ENCODE measurements around the gene GDI1.

GDI1 gene

DNA sequence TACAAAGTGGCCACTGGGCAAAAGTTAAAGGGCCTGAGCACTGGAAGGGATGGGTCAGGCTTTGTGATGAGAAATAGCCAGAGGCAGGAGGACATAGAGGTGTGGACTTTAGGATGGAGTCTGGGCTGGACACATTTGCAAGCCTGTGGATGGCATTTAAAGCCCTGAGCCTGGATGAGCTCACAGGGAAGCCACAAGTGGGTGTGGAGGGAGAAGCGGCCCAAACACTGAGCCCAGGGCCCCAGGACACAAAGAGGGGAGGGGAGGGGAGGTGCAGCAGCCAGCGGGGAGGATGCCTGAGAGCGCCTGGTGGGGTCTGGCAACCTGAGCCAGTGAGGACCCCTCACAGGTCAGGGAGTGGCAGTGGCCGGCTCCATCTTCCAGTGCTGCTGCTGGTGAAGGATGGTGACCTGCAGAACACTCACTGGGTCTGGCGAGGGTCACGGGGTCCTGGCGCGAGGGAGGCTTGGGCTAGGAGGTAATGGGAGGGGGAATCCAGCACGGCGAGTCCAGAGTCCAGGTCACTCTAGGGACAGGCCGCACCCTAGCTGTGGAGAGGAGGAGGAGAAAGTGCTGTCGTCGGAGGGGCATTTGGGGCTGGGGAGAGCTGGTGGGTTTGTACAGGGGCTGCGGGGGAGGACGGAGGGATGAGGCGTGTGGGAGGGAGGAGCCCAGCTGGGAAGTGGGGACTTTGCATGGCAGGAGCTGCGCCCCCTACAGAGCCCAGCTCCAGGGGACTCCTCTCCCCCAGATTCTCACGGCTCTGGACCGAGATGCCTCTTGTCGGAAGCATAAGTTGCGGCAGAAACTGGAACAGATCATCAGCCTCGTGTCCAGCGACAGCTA is 35.1 kb downstream of the GDI1 start:
- no peak for DNase-seq (ENCODE audit: extremely low read depth, low read depth)
- TF ChIP-seq, protein P1, sequence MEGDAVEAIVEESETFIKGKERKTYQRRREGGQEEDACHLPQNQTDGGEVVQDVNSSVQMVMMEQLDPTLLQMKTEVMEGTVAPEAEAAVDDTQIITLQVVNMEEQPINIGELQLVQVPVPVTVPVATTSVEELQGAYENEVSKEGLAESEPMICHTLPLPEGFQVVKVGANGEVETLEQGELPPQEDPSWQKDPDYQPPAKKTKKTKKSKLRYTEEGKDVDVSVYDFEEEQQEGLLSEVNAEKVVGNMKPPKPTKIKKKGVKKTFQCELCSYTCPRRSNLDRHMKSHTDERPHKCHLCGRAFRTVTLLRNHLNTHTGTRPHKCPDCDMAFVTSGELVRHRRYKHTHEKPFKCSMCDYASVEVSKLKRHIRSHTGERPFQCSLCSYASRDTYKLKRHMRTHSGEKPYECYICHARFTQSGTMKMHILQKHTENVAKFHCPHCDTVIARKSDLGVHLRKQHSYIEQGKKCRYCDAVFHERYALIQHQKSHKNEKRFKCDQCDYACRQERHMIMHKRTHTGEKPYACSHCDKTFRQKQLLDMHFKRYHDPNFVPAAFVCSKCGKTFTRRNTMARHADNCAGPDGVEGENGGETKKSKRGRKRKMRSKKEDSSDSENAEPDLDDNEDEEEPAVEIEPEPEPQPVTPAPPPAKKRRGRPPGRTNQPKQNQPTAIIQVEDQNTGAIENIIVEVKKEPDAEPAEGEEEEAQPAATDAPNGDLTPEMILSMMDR (IDR thresholded peaks at IDR 0.05; ENCODE audit: low read depth, low read length), result no peak

DNA sequence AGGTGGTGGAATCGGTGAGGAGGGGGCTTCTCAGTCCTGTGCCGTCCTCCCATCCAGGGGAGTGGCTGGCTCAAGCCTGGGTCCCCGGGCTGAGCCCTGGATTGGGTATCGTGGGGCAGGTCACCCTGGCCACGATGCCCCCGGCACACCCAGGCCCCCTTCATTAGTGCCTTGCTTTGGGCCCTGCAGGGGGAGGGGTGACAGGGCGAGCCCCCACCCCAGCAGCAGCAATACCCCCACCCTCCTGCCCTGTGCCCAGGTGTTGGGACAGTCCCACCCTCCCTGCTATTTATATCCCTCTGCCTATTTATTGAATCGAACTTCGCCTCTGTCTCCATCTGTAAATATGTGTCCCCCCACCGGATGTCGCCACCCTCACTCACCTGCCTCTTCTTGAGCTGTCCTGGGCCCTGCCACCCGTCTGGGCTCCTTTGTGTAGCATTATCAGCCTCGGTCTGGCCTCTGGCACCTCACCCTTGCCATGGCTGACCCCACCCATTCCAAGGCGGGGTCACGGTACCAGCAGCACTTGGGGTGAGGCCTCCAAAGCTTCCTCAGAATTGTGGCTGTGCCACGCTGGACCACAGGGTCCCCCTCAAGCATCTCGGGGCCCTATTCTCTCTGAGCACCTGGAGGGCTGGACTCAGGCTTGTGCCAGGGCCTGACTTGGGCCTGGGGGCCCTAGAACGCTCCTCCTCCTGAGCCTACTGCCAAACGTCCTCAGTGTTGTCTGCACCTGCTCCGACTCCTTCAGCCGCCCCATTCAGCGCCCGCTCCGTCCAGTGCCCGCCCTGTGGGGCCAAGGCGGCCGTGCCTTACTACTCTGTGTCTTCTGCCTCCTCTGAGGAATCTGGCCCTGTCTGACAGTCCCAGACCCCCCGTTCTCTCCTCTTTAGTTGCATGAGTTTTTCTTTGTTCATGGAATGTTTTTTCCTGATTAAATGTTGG is 36.0 kb downstream of the GDI1 start:
- DNase-seq (ENCODE audit: extremely low read depth, low read depth), result no peak
- TF ChIP-seq, protein P1 (IDR thresholded peaks at IDR 0.05; ENCODE audit: low read depth, low read length), result no peak

DNA sequence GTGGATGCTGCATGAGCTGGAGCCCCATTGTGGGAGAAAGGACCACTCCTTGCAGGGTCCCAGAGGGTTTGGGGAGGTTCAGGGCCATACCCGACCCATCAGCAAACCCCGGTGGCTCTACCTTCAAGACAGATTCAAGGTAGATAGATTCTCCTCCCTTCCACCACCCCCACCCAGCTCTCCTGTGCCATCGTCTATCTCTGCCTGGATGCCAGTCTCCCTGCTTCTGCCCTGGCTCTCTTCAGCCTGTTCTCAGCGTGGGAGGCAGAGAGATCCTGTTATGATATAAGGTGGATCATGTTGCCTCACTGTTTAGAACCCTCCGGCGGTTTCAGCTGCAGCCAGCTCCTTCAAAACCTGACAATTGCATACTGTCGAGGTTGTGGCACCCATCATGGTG is 36.7 kb downstream of the GDI1 start:
- TF ChIP-seq, protein P1 (IDR thresholded peaks at IDR 0.05; ENCODE audit: low read depth, low read length), result no peak
- no peak for DNase-seq (ENCODE audit: extremely low read depth, low read depth)

DNA sequence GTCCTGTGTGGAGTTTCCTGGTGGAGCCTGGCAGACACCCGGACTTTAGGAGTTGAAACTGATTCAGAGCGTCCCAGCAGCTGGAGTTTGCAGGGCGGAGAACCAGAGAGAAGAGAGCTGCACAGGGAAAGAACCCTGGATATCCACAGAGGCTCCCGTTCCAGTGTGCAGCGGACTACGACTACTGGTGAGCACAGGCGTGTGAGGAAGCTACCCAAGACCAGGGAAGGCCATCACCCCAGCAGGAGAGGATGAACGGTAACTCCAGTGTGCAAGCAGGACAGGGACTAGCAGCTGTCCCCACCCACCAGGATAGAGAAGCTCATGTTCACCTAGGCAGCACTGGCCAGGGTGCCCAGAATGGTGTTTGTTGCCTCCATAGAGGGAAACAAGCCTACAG is 39.9 kb downstream of the GDI1 start:
- TF ChIP-seq, protein P1 (IDR thresholded peaks at IDR 0.05; ENCODE audit: low read depth, low read length), result no peak
- DNase-seq (ENCODE audit: extremely low read depth, low read depth), result no peak

DNA sequence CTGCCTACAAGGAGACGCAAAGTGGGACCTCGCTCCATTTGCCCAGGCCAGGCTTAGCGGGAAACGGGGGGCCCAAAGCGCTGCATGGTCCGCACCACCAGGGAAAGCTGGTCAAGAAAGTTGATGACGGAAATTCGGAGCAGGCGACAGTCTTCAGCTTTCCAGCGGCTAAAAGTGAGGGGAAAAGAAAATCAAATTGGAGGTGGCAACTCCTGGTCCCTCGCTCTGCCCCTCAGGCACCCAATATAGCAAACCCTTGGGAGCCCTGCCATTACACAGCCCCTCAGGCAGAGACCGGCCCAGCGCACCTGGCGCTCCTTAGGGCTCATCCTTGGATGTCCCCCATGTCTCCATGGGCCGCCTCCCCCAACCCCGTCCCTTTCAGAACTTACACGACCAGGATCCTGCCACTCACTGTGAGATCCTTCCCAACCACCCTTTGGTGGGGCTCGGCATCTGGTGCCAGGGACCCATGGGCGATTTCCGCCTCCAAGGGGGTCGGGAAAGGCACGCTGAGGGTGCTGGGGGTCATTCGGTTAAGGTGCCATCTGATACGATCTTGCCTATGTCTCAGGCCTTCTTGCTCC is 41.0 kb downstream of the GDI1 start:
- DNase-seq (ENCODE audit: extremely low read depth, low read depth), result no peak
- TF ChIP-seq, protein P1 (IDR thresholded peaks at IDR 0.05; ENCODE audit: low read depth, low read length), result no peak

DNA sequence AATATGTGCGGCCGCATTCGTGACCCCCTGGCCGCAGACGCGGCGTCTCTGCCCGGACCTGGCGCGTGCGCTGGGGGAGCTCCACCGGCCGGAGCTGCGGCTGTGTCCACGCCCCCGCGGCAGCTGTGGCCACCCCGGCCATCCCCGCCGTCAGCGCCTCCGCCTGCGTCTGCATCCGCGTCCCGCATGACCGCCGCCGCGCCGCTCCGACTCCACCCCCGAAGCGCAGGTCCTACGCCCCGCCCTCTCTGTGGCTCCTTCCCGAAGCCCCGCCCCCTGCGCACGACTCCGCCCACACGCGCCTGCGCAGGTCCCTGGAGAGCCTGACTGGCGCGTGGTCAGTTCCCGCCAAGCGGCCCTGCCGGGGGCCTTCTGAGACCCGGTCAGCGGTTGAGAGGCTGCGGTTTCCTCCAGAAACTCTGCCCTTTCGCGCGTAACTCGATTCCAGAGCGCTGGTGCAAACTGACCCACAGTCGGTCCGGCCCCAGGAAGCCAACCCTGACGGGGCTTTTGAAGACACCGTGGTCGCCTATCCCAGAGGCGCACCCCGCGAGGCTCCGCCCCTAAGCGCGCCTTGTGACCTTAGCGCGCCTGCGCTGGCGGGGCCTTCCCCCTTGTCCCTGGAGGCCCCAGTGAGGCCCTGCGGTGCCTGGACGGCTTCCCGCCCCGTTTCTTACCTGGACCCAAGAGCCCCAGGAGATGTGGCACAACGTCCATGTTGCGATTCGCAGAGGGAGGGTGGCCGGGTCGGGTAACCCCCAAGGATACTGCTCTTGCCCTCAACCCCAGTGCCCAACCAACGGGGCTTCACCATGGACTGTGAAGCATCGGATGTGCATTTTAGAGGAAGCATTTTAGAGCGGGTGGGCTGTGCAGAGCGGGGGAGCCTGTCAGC is 42.0 kb downstream of the GDI1 start, which contains the start of gene LAGE3:
Gene LAGE3 (minus strand): TSS at position 554 of the 895 bp plus-strand sequence. CDS start 366 bp downstream, at position 188.
- TF ChIP-seq, protein P1 (IDR thresholded peaks at IDR 0.05; ENCODE audit: low read depth, low read length), result no peak
- peak; percentile 67 for DNase-seq (ENCODE audit: extremely low read depth, low read depth)

Measured in AG09319 (cell line).